ENCODE measurements around the gene LIMA1.
"Not testable (repeated sequence)": the region's sequence is repeated elsewhere in the genome, so short reads cannot be mapped to it uniquely, and the experiment has no call there.

The LIMA1 gene

DNA sequence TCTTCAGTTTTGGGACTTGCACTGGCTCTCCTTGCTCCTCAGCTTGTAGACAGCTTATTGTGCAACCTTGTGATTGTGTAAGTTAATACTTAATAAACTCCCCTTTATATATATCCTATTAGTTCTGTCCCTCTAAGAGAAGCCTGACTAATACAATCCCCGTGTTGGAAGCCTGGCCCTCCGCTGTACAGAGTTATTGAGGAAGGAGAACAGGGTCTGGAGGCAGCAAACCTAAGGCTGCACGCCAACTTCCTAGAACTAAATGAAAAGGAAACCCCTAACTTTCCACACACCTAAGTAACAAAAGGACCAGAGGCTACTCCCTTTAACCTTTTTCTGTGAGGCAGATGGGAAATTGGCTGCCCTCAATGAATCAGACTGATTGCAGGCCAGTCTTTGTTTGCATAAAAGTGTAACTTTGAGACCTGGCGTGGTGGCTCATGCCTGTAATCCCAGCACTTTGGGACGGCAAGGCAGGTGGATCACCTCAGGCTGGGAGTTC is 42.6 kb upstream of the LIMA1 start:
- H3K4me2 ChIP-seq (ENCODE audit: low read length), result no peak overlapping the region

GRCh38 chr12:50324770-50325169 is 41.5 kb upstream of the LIMA1 start:
- not testable (repeated sequence) for H3K9me2 ChIP-seq (replicated peaks; ENCODE audit: control insufficient read depth, low read length); H3K36me3 ChIP-seq (ENCODE audit: control insufficient read depth, low read length); H3K4me2 ChIP-seq (ENCODE audit: low read length); H3F3A ChIP-seq (ENCODE audit: control insufficient read depth, insufficient read depth); H3K4me3 ChIP-seq (ENCODE audit: low read length); H4K20me1 ChIP-seq (ENCODE audit: control insufficient read depth, insufficient read depth, low read depth, low read length); H3K79me2 ChIP-seq (ENCODE audit: control insufficient read depth, low read length); H3K27ac ChIP-seq (ENCODE audit: low read depth, low read length); H3K4me1 ChIP-seq (ENCODE audit: control insufficient read depth, low read length); H3K27me3 ChIP-seq (ENCODE audit: control insufficient read depth, low read length); H3K9me3 ChIP-seq (ENCODE audit: control insufficient read depth, insufficient read depth, low read length)

More for the DNA sequence above, 42.6 kb upstream of the LIMA1 start:
- Histone ChIP-seq H3K9me2 (replicated peaks; ENCODE audit: control insufficient read depth, low read length) (no peaks in the 10 kb centered on the region), H4K20me1 (ENCODE audit: control insufficient read depth, insufficient read depth, low read depth, low read length) (no peaks in the 10 kb centered on the region), H3K4me1 (ENCODE audit: control insufficient read depth, low read length) (no peaks in the 10 kb centered on the region), H3K27ac (ENCODE audit: low read depth, low read length) (no peak overlapping the region), H3K4me3 (ENCODE audit: low read length) (no peak overlapping the region), H3K9me3 (ENCODE audit: control insufficient read depth, insufficient read depth, low read length) (no peaks in the 10 kb centered on the region), H3F3A (ENCODE audit: control insufficient read depth, insufficient read depth) (no peaks in the 10 kb centered on the region), H3K36me3 (ENCODE audit: control insufficient read depth, low read length) (no peaks in the 10 kb centered on the region), H3K79me2 (ENCODE audit: control insufficient read depth, low read length) (no peaks in the 10 kb centered on the region), H3K27me3 (ENCODE audit: control insufficient read depth, low read length) (no peaks in the 10 kb centered on the region)
- TF ChIP-seq EZH2phosphoT487 (IDR thresholded peaks at IDR 0.05; ENCODE audit: borderline replicate concordance, low read length) (no peak), CTCF (IDR thresholded peaks at IDR 0.05; ENCODE audit: low read depth, low read length, poor library complexity, severe bottlenecking) (no peak)

DNA sequence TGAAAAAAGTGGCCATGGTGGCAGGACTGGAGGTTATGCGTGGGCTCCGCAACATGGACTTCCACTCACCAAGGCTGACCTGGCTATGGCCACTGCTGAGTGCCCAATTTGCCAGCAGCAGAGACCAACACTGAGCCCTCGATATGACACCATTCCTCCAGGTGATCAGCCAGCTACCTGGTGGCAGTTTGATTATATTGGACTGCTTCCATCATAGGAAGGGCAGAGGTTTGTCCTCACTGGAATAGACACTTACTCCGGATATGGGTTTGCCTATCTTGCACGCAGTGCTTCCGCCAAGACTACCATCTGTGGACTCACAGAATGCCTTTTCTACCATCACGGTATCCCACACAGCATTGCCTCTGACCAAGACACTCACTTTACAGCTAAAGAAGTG is 40.8 kb upstream of the LIMA1 start:
- H3K36me3 ChIP-seq (ENCODE audit: control insufficient read depth, low read length); H3K9me3 ChIP-seq (ENCODE audit: control insufficient read depth, insufficient read depth, low read length); H3K4me2 ChIP-seq (ENCODE audit: low read length); H3K27ac ChIP-seq (ENCODE audit: low read depth, low read length); H3K4me1 ChIP-seq (ENCODE audit: control insufficient read depth, low read length); H3K27me3 ChIP-seq (ENCODE audit: control insufficient read depth, low read length); H3K4me3 ChIP-seq (ENCODE audit: low read length); H3K79me2 ChIP-seq (ENCODE audit: control insufficient read depth, low read length); H3F3A ChIP-seq (ENCODE audit: control insufficient read depth, insufficient read depth); H3K9me2 ChIP-seq (replicated peaks; ENCODE audit: control insufficient read depth, low read length); H4K20me1 ChIP-seq (ENCODE audit: control insufficient read depth, insufficient read depth, low read depth, low read length): not testable (repeated sequence)

GRCh38 chr12:50322206-50322605 is 38.9 kb upstream of the LIMA1 start:
- TF ChIP-seq CTCF (IDR thresholded peaks at IDR 0.05; ENCODE audit: low read depth, low read length, poor library complexity, severe bottlenecking) (no peak), EZH2phosphoT487 (IDR thresholded peaks at IDR 0.05; ENCODE audit: borderline replicate concordance, low read length) (no peak)

More at GRCh38 chr12:50322206-50322605, 38.9 kb upstream of the LIMA1 start:
- Histone ChIP-seq H3K4me2 (ENCODE audit: low read length) (no peak overlapping the region), H3K27me3 (ENCODE audit: control insufficient read depth, low read length) (no peaks in the 10 kb centered on the region), H3K79me2 (ENCODE audit: control insufficient read depth, low read length) (no peaks in the 10 kb centered on the region), H3K4me3 (ENCODE audit: low read length) (no peak overlapping the region), H3F3A (ENCODE audit: control insufficient read depth, insufficient read depth) (no peaks in the 10 kb centered on the region), H3K9me3 (ENCODE audit: control insufficient read depth, insufficient read depth, low read length) (no peaks in the 10 kb centered on the region), H3K36me3 (ENCODE audit: control insufficient read depth, low read length) (no peaks in the 10 kb centered on the region), H4K20me1 (ENCODE audit: control insufficient read depth, insufficient read depth, low read depth, low read length) (no peaks in the 10 kb centered on the region), H3K27ac (ENCODE audit: low read depth, low read length) (no peak overlapping the region), H3K9me2 (replicated peaks; ENCODE audit: control insufficient read depth, low read length) (no peaks in the 10 kb centered on the region), H3K4me1 (ENCODE audit: control insufficient read depth, low read length) (no peaks in the 10 kb centered on the region)
